ENCODE data around the gene COL11A1. TPM values are rescaled to one million over a fixed set of nuclear protein-coding genes. Genes with fewer than 3 reads are reported as not detected.

Gene COL11A1
- 48.2 TPM for total RNA-seq

GRCh38 chr1:103108376-103109150 is at the start of gene COL11A1:
TSS of gene COL11A1 (minus strand) at chr1:103108522. CDS start at chr1:103108178, 344 bp downstream.

Measured in parietal lobe (tissue), 1 donor.